ENCODE measurements around the gene ZNF444.

ZNF444 gene

DNA sequence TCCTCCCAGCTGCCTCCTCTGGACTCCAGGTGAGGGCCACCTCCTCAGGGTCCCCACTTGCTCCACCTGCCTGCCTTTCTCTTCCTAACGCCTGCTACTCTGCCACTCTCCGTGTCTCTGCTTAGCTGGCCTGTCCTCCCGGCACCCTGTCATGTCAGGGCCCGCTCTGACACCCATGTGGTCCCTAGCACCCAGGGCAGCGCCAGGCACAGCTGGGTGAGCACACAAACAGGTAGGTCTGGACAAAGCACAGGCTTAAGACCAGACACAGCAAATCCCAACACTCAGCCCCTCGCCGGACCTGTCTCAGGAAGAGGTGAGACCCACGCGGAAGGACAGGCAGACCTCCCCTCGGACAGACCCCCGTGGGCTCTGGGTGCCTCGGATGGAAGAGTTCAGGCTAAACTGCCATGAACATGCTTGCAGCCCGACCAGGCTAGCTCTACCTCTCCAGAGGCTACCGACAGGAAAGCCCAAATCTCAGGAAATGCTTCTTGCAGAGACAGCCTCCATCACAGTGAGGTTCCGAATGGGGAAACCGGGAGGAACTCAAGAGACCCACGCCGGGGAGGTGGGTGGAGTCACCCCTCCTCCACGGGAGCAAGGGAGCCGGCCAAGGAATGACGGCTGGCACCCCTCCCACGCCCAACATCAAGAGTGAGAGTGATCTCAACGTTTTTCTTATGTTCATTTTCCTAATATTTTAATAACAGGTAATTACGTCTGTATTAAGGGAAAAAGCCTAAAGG lies 32.5 kb upstream of the ZNF444 start:
- Histone ChIP-seq H3K36me3 (ENCODE audit: low read length) (no peaks in the 10 kb centered on the region), H3K4me2 (ENCODE audit: low read depth, low read length, poor library complexity, severe bottlenecking) (no peak overlapping the region), H3K4me3 (ENCODE audit: insufficient read depth, low read length, poor library complexity, severe bottlenecking) (no peak overlapping the region), H3K9me3 (ENCODE audit: insufficient read depth, low read length) (no peaks in the 10 kb centered on the region), H3K27me3 (ENCODE audit: low read length) (no peaks in the 10 kb centered on the region), H3K79me2 (ENCODE audit: insufficient read depth, low read length) (peaks cover 88% of the 10 kb centered on the region), H4K20me1 (ENCODE audit: low read depth, low read length) (peaks cover 6% of the 10 kb centered on the region; the same call in 1 of the 2 replicates), H3K27ac (ENCODE audit: low read depth, low read length) (no peak overlapping the region), H3F3A (ENCODE audit: insufficient read depth) (no peaks in the 10 kb centered on the region), H3K9me2 (replicated peaks; ENCODE audit: insufficient read depth, low read length) (no peaks in the 10 kb centered on the region), H3K9ac (ENCODE audit: low read length) (no peak overlapping the region), H2AFZ (ENCODE audit: low read depth, low read length, severe bottlenecking) (no peak overlapping the region)
- TF ChIP-seq, protein P1, sequence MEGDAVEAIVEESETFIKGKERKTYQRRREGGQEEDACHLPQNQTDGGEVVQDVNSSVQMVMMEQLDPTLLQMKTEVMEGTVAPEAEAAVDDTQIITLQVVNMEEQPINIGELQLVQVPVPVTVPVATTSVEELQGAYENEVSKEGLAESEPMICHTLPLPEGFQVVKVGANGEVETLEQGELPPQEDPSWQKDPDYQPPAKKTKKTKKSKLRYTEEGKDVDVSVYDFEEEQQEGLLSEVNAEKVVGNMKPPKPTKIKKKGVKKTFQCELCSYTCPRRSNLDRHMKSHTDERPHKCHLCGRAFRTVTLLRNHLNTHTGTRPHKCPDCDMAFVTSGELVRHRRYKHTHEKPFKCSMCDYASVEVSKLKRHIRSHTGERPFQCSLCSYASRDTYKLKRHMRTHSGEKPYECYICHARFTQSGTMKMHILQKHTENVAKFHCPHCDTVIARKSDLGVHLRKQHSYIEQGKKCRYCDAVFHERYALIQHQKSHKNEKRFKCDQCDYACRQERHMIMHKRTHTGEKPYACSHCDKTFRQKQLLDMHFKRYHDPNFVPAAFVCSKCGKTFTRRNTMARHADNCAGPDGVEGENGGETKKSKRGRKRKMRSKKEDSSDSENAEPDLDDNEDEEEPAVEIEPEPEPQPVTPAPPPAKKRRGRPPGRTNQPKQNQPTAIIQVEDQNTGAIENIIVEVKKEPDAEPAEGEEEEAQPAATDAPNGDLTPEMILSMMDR (IDR thresholded peaks at IDR 0.05; ENCODE audit: insufficient read depth, low read length, poor library complexity, severe bottlenecking), result no peak
- no peak for TF ChIP-seq EZH2phosphoT487 (conservative IDR thresholded peaks at IDR 0.05; ENCODE audit: low read length)

DNA sequence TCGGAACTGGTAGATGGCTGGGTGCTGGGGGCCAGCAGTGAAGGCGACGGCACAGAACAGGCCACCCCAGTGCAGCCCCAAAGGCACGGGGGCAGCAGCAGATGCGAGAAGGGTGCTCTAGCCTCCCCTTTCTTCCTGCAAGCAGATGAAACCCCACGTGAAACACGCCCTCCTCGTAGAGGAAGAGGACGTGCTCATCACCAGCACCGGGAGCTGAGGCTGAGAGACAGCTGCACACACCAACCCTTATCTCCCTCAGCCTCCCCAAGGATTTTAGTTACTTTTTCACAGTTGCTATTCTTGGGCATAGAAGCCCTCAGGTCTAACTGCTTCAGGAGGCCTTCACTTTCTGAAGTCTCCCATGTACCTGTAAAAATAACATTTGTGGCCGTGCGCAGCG lies 31.9 kb upstream of the ZNF444 start:
- no peaks in the 10 kb centered on the region for H3F3A ChIP-seq (ENCODE audit: insufficient read depth)
- no peaks in the 10 kb centered on the region for H3K9me2 ChIP-seq (replicated peaks; ENCODE audit: insufficient read depth, low read length)
- H3K36me3 ChIP-seq (ENCODE audit: low read length), result no peaks in the 10 kb centered on the region
- H3K4me2 ChIP-seq (ENCODE audit: low read depth, low read length, poor library complexity, severe bottlenecking), result no peak overlapping the region
- peaks cover 6% of the 10 kb centered on the region; the same call in 1 of the 2 replicates for H4K20me1 ChIP-seq (ENCODE audit: low read depth, low read length)
- H3K79me2 ChIP-seq (ENCODE audit: insufficient read depth, low read length), result peaks cover 93% of the 10 kb centered on the region
- no peak overlapping the region for H2AFZ ChIP-seq (ENCODE audit: low read depth, low read length, severe bottlenecking)
- H3K9ac ChIP-seq (ENCODE audit: low read length), result no peak overlapping the region
- no peak overlapping the region for H3K27ac ChIP-seq (ENCODE audit: low read depth, low read length)
- H3K27me3 ChIP-seq (ENCODE audit: low read length), result no peaks in the 10 kb centered on the region
- H3K9me3 ChIP-seq (ENCODE audit: insufficient read depth, low read length), result no peaks in the 10 kb centered on the region
- H3K4me3 ChIP-seq (ENCODE audit: insufficient read depth, low read length, poor library complexity, severe bottlenecking), result no peak overlapping the region
- TF ChIP-seq EZH2phosphoT487 (conservative IDR thresholded peaks at IDR 0.05; ENCODE audit: low read length), result no peak
- TF ChIP-seq, protein P1 (IDR thresholded peaks at IDR 0.05; ENCODE audit: insufficient read depth, low read length, poor library complexity, severe bottlenecking), result no peak

DNA sequence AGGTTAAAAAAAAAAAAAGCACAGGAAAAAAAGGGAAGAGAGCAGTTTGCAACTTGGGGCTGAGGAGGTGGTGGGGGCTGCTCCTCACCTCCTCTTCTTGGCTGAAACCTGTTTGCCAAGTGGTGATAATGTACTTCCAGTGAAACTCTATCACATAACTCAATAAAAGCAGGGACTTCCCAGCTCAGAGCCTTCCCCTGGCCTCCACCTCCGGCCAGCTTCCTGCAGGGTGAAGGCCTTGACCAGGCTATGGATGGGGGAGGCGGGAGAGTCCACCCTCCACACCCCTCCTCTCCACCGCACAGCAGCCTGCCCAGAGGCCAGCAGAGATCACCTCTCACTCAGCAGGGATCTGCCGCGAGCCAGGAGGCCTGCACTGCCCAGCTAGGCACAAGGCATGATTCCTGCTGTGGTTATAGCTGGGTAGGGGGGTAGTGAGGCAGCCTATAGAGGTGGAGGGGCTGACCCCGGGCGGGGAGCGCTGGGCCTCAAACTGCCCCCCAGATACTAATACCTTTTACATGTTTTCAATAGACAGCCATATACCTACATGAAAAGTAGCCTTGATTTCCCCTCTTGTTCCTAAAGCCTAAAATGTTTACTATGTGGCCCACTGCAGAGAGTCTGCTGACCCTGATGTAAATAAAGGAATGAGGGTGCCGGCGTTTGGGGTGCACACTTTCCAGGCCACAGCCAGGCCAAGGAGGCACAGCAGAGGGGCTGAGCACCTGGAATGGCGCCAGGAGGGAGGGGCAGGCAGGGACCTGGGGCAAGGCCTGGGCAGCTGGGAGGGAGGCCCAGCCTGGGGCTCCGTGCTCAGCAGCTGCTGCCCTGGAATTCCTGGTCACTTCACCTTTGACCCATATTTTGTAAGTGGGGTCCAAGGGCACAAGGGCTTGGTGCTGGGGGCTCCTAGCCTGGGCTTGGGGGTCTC lies 30.3 kb upstream of the ZNF444 start:
- Histone ChIP-seq H3K79me2 (ENCODE audit: insufficient read depth, low read length) (peaks cover 94% of the 10 kb centered on the region), H3K36me3 (ENCODE audit: low read length) (no peaks in the 10 kb centered on the region), H3K4me3 (ENCODE audit: insufficient read depth, low read length, poor library complexity, severe bottlenecking) (no peak overlapping the region), H3K27me3 (ENCODE audit: low read length) (no peaks in the 10 kb centered on the region), H4K20me1 (ENCODE audit: low read depth, low read length) (no peaks in the 10 kb centered on the region), H3K4me2 (ENCODE audit: low read depth, low read length, poor library complexity, severe bottlenecking) (no peak overlapping the region), H3K27ac (ENCODE audit: low read depth, low read length) (no peak overlapping the region), H2AFZ (ENCODE audit: low read depth, low read length, severe bottlenecking) (no peak overlapping the region), H3K9me2 (replicated peaks; ENCODE audit: insufficient read depth, low read length) (no peaks in the 10 kb centered on the region), H3K9ac (ENCODE audit: low read length) (no peak overlapping the region), H3K9me3 (ENCODE audit: insufficient read depth, low read length) (no peaks in the 10 kb centered on the region), H3F3A (ENCODE audit: insufficient read depth) (no peaks in the 10 kb centered on the region)
- TF ChIP-seq, protein P1 (IDR thresholded peaks at IDR 0.05; ENCODE audit: insufficient read depth, low read length, poor library complexity, severe bottlenecking), result no peak
- no peak for TF ChIP-seq EZH2phosphoT487 (conservative IDR thresholded peaks at IDR 0.05; ENCODE audit: low read length)

All from SU-DHL-6 (cell line).